H1 (cell line): ENCODE data around the gene BRD1. TPM values are rescaled to one million over a fixed set of nuclear protein-coding genes. Genes with fewer than 3 reads are reported as not detected.

Experiments
- CTCF ChIA-PET: fragments of 300-600 bp; sonication (Branson Sonifier 250); formaldehyde crosslinking; loops from one replicate; lab custom pipeline; 2021; ENCODE audit not compliant: partially characterized antibody; lab: Charles Lee
- POLR2A ChIA-PET: fragments of 300-600 bp; sonication (Branson Sonifier 250); formaldehyde crosslinking; loops from one replicate; lab custom pipeline; 2021; ENCODE audit warnings: inconsistent platforms; ENCODE audit not compliant: partially characterized antibody; lab: Charles Lee
- DNase-seq, 2 experiments: peaks; one replicate each; pipeline versions ENCODE4 v3.0.0 to v3.0.0-alpha.2; 2010 to 2022; ENCODE audit warnings: low spot score in 2 of 2, low read depth in 1 of 2, mixed read lengths in 1 of 2
- FAIRE-seq: peaks from 2 replicates; lab custom pipeline; 2011; peaks lifted over from hg19 to GRCh38; lab: Jason Lieb, UNC
- H2AFZ ChIP-seq: 2 replicates; pipeline ENCODE4 v1.8.1; 2012; ENCODE audit warnings: low read length, inconsistent platforms
- H2AK5ac ChIP-seq: 2 replicates; pipeline ENCODE4 v1.6.1; 2013; ENCODE audit warnings: low read depth, low read length
- H2BK120ac ChIP-seq: replicated peaks from 2 replicates; pipeline ENCODE3; 2013; ENCODE audit warnings: low read depth, low read length, inconsistent platforms
- H2BK12ac ChIP-seq: 2 replicates; pipeline ENCODE4 v1.6.1; 2013; ENCODE audit warnings: low read depth, low read length
- H2BK15ac ChIP-seq: 2 replicates; pipeline ENCODE4 v1.6.1; 2013; ENCODE audit warnings: low read length
- H2BK20ac ChIP-seq: 2 replicates; pipeline ENCODE4 v1.6.1; 2013; ENCODE audit warnings: low read length
- H2BK5ac ChIP-seq: 2 replicates; pipeline ENCODE4 v1.6.1; 2013; ENCODE audit warnings: low read depth, low read length
- H3K14ac ChIP-seq: 2 replicates; pipeline ENCODE4 v1.6.1; 2013; ENCODE audit warnings: inconsistent platforms; ENCODE audit not compliant: insufficient read length
- H3K18ac ChIP-seq: 2 replicates; pipeline ENCODE4 v1.6.1; 2013; ENCODE audit warnings: low read length; ENCODE audit errors: extremely low read depth
- H3K23ac ChIP-seq: 2 replicates; pipeline ENCODE4 v1.6.1; 2013; ENCODE audit warnings: inconsistent platforms; ENCODE audit not compliant: insufficient read length
- H3K23me2 ChIP-seq: 2 replicates; pipeline ENCODE4 v1.6.1; 2013; ENCODE audit warnings: low read depth, low read length
- H3K27ac ChIP-seq: 2 replicates; pipeline ENCODE4 v1.6.1; 2011; ENCODE audit warnings: low read depth, low read length, inconsistent platforms
- H3K27me3 ChIP-seq, 4 experiments: replicated peaks in 1 of 4; 1 replicate in 1 of 4; 2 replicates in 3 of 4; pipeline versions ENCODE4 v1.6.1 to v1.8.1; 2011 to 2013; ENCODE audit warnings: low read length in 3 of 4, mild to moderate bottlenecking in 3 of 4, inconsistent platforms in 2 of 4, mixed read lengths in 2 of 4, moderate library complexity in 1 of 4; ENCODE audit not compliant: control insufficient read depth in 3 of 4, insufficient read depth in 3 of 4; ENCODE audit errors: extremely low read depth in 1 of 4
- H3K36me3 ChIP-seq, 4 experiments: 2 replicates each; pipeline versions ENCODE4 v1.6.1 to v1.8.1; 2011 to 2013; ENCODE audit warnings: mild to moderate bottlenecking in 4 of 4, low read length in 3 of 4, moderate library complexity in 2 of 4, control low read depth in 1 of 4, inconsistent platforms in 1 of 4; ENCODE audit not compliant: insufficient read depth in 4 of 4, control insufficient read depth in 2 of 4
- H3K4ac ChIP-seq: replicated peaks from 2 replicates; pipeline ENCODE3; 2013; ENCODE audit warnings: low read length, low read depth, mixed read lengths, inconsistent platforms; ENCODE audit not compliant: insufficient read length
- H3K4me1 ChIP-seq, 4 experiments: replicated peaks in 1 of 4; 1 replicate in 1 of 4; 2 replicates in 3 of 4; pipeline versions ENCODE4 v1.6.1 to v1.8.1; 2011 to 2013; ENCODE audit warnings: low read length in 3 of 4, inconsistent platforms in 2 of 4, mixed read lengths in 1 of 4; ENCODE audit not compliant: insufficient read depth in 4 of 4, control insufficient read depth in 3 of 4
- H3K4me2 ChIP-seq, 2 experiments: 2 replicates each; pipeline versions ENCODE4 v1.6.1 to v1.8.1; 2011 to 2013; ENCODE audit warnings: low read depth in 2 of 2, low read length in 2 of 2, control low read depth in 1 of 2, inconsistent platforms in 1 of 2, mild to moderate bottlenecking in 1 of 2; ENCODE audit not compliant: insufficient read depth in 1 of 2
- H3K4me3 ChIP-seq, 4 experiments: fragments of 200-600, 300-600 bp in 1 of 4; sonication (generic), shearing (Covaris generic), sonication (Bioruptor Twin) in 1 of 4; 2 replicates each; pipeline versions ENCODE4 v1.5.1 to v1.8.1; 2011 to 2016; ENCODE audit warnings: low read length in 4 of 4, low read depth in 3 of 4, control low read depth in 2 of 4, inconsistent platforms in 2 of 4, mild to moderate bottlenecking in 2 of 4, mixed read lengths in 1 of 4, moderate library complexity in 1 of 4; ENCODE audit not compliant: insufficient read depth in 2 of 4; ENCODE audit errors: extremely low read depth in 1 of 4
- H3K56ac ChIP-seq: replicated peaks from 2 replicates; pipeline ENCODE3; 2013; ENCODE audit warnings: low read depth, mild to moderate bottlenecking, mixed read lengths, low read length, inconsistent platforms; ENCODE audit not compliant: insufficient read length
- H3K79me1 ChIP-seq: 2 replicates; pipeline ENCODE4 v1.6.1; 2013; ENCODE audit warnings: low read depth, low read length, control low read depth
- H3K79me2 ChIP-seq, 2 experiments: 2 replicates each; pipeline versions ENCODE4 v1.6.1 to v1.8.1; 2012 to 2013; ENCODE audit warnings: low read length in 2 of 2, mild to moderate bottlenecking in 2 of 2, inconsistent platforms in 1 of 2; ENCODE audit not compliant: insufficient read depth in 2 of 2, control insufficient read depth in 1 of 2
- H3K9ac ChIP-seq, 4 experiments: replicated peaks in 1 of 4; 1 replicate in 1 of 4; 2 replicates in 3 of 4; pipeline versions ENCODE4 v1.6.1 to v1.8.1; 2011 to 2013; ENCODE audit warnings: low read depth in 3 of 4, low read length in 3 of 4, control low read depth in 2 of 4, mild to moderate bottlenecking in 2 of 4, moderate library complexity in 2 of 4, inconsistent platforms in 1 of 4; ENCODE audit errors: extremely low read depth in 1 of 4
- H3K9me3 ChIP-seq, 2 experiments: 2 replicates each; pipeline versions ENCODE4 v1.6.1 to v1.8.1; 2012 to 2013; ENCODE audit warnings: mild to moderate bottlenecking in 2 of 2, moderate library complexity in 2 of 2, control low read depth in 1 of 2, inconsistent platforms in 1 of 2, low read depth in 1 of 2, low read length in 1 of 2, mixed read lengths in 1 of 2; ENCODE audit not compliant: insufficient read depth in 2 of 2
- H4K20me1 ChIP-seq, 2 experiments: replicated peaks in 1 of 2; 2 replicates each; pipeline versions ENCODE3 to v1.8.1; 2011 to 2013; ENCODE audit warnings: inconsistent platforms in 2 of 2, low read length in 2 of 2, mild to moderate bottlenecking in 1 of 2; ENCODE audit not compliant: insufficient read depth in 2 of 2, control insufficient read depth in 1 of 2
- H4K5ac ChIP-seq: 2 replicates; pipeline ENCODE4 v1.6.1; 2013; ENCODE audit warnings: low read length, low read depth, mixed read lengths, inconsistent platforms; ENCODE audit not compliant: insufficient read length
- H4K8ac ChIP-seq: 2 replicates; pipeline ENCODE4 v1.8.0; 2013; ENCODE audit warnings: mild to moderate bottlenecking, moderate library complexity, low read length, inconsistent platforms; ENCODE audit not compliant: insufficient read depth; ENCODE audit errors: extremely low read depth
- H4K91ac ChIP-seq: replicated peaks from 2 replicates; pipeline ENCODE3; 2013; ENCODE audit warnings: low read length, mixed read lengths, inconsistent platforms; ENCODE audit not compliant: insufficient read length
- CHD1 ChIP-seq: IDR thresholded peaks from 2 replicates; pipeline ENCODE4 v1.6.1; 2012; ENCODE audit warnings: low read depth, low read length, improper control_type of control experiment
- EGR1 ChIP-seq: IDR thresholded peaks from 2 replicates; pipeline ENCODE4 v1.6.1; 2011; ENCODE audit warnings: low read depth, low read length, borderline replicate concordance
- EP300 ChIP-seq, 2 experiments: IDR thresholded peaks; 1 replicate in 1 of 2; 2 replicates in 1 of 2; pipeline ENCODE4 v1.6.1; 2011 to 2012; ENCODE audit warnings: low read depth in 2 of 2, low read length in 2 of 2, mild to moderate bottlenecking in 2 of 2, borderline replicate concordance in 1 of 2, inconsistent platforms in 1 of 2, moderate library complexity in 1 of 2
- POLR2AphosphoS5 ChIP-seq: IDR thresholded peaks from 2 replicates; pipeline ENCODE4 v1.6.1; 2011; ENCODE audit warnings: low read depth, low read length
- RXRA ChIP-seq: IDR thresholded peaks from 2 replicates; pipeline ENCODE4 v1.6.1; 2011; ENCODE audit warnings: low read depth, mild to moderate bottlenecking, low read length, moderate library complexity; ENCODE audit not compliant: insufficient read depth
- SAP30 ChIP-seq: fragments of 300-600 bp; sonication (generic); IDR thresholded peaks from 2 replicates; pipeline ENCODE4 v1.7.1; 2012; ENCODE audit warnings: low read length, moderate library complexity, mild to moderate bottlenecking, inconsistent platforms; ENCODE audit not compliant: insufficient read depth, insufficient replicate concordance
- SP1 ChIP-seq: IDR thresholded peaks from 2 replicates; pipeline ENCODE4 v1.6.1; 2011; ENCODE audit warnings: low read depth, low read length
- TEAD4 ChIP-seq: IDR thresholded peaks from 2 replicates; pipeline ENCODE4 v1.6.1; 2012; ENCODE audit warnings: low read depth, low read length, inconsistent platforms, mixed read lengths
- WGBS, 2 experiments: shearing (Covaris generic) in 1 of 2; methylation state at CpG; one replicate each; pipeline versions ENCODE4 v1.1.6 to v1.1.7; 2013 to 2015; ENCODE audit warnings: low lambda C conversion rate in 2 of 2, mixed read lengths in 2 of 2, inconsistent platforms in 1 of 2, low coverage in 1 of 2, missing lambda C conversion rate in 1 of 2; ENCODE audit not compliant: insufficient replicate concordance in 2 of 2, insufficient coverage in 1 of 2, insufficient read length in 1 of 2; ENCODE audit errors: extremely low coverage in 1 of 2, missing lambda C conversion rate in 1 of 2; 5-methylcytosine and 5-hydroxymethylcytosine counted together
- polyA plus RNA-seq, 7 experiments: library from polyadenylated mRNA; depleted of rRNA in 3 of 7; stranded (reverse) in 5 of 7; unstranded in 2 of 7; fragments of >200 nt in 5 of 7; fragments of 200-250 nt in 2 of 7; gene quantifications; 1 replicate in 5 of 7; 2 replicates in 1 of 7; 4 replicates in 1 of 7; pipeline versions ENCODE4 v1.2.1 to v1.2.3, GENCODE V29; 2011 to 2013; ENCODE audit warnings: missing spikeins in 2 of 7, mixed read lengths in 2 of 7
- total RNA-seq: library from RNA; stranded (reverse); fragmentation: NEBNext Ultra II Directional; extraction: Animal tissue kit (Norgen Biotek cat#: 25700); gene quantifications from 2 replicates; pipeline ENCODE4 v1.2.1, GENCODE V29; 2021

BRD1 gene
- total and polyA plus RNA-seq, 2 of the 8 experiments (the other 6 are each of a cell fraction or from before 2014, with no cell fraction given): 6.8 to 34.0 TPM

DNA sequence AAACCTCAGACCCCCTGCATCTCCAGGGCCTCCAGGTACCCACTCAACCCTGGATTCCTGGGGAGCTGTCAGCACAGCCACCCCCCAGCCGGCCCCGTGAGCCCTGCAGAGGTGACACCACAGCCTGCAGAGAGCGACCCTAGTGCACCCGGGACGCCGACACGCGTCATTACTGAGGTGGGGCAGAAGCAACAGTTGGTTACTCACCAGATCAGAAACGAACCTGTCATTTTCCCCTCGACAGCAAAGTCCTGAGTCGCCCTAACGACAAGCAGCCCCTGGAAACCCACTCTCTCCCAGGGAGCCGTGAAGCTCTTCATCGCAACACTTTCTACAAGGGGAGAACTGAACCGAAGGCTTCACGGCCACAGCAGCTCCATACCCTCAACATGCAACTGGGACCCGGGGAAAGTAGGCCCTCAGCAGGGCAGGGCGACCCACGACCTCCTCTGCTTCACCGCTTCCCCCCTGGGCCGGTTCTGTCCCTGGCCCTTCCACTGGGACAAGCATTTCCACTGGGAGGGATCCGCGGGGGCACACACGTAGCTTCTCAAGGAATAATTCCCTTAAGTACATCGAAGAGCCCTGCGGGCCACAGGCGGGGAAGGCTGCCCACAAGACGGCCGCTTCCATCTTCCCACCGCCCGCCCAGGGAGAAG is 1.6 kb downstream of the BRD1 start:
- POLR2A ChIA-PET: interaction anchor here (0.6 to 1.7 kb wide), 10 partner anchors 10 to 159 kb away, joined by 3 to 6 read pairs (median 4); no protein-coding TSS in a partner anchor
- Histone ChIP-seq H2BK15ac (no peak overlapping the region), H2BK20ac (no peak overlapping the region), H2BK5ac (no peak overlapping the region), H4K20me1 (peaks cover 38 to 41% of the 10 kb centered on the region in 2 experiments), H3K9me3 (peaks cover 14 to 15% of the 10 kb centered on the region in 2 experiments)
- 50% methylated on average over 31 of the region's 31 CpGs; no CpG with 5 or more reads in 1 of the 2 experiments for WGBS, 2 experiments
- TF ChIP-seq CHD1: no peak
- no peak for TF ChIP-seq EGR1
- TF ChIP-seq RXRA: no peak
- no peak for TF ChIP-seq SP1
- TF ChIP-seq TEAD4: no peak
- TF ChIP-seq EP300 (IDR thresholded peaks at IDR 0.05; ENCODE audit: borderline replicate concordance in 1 of 2, low read depth in 2 of 2, low read length in 2 of 2): no peak
- no peak for TF ChIP-seq POLR2AphosphoS5
- no peak for TF ChIP-seq SAP30
- TF ChIP-seq, all 59 proteins: peak for 0
- peaks cover 20 to 58% of the 10 kb centered on the region in 2 experiments for H3K79me2 ChIP-seq
- DNase-seq (no peak), FAIRE-seq (no peak)
- peak overlapping the region; percentile 66 to 87 (median 70) for H3K4me3 ChIP-seq
- H3K36me3 ChIP-seq: peaks cover 13 to 32% (median 17%) of the 10 kb centered on the region in 4 experiments
- H2BK120ac ChIP-seq: no peak overlapping the region
- peak overlapping the region; percentile 38 to 69 (median 49); a peak in 6 of 7 replicates for H3K9ac ChIP-seq
- H3K18ac ChIP-seq: no peak overlapping the region
- no peak overlapping the region for H3K27ac ChIP-seq
- no peak overlapping the region for H4K5ac ChIP-seq
- peak overlapping the region; percentile 90 to 94 for H3K4me2 ChIP-seq
- H2AK5ac ChIP-seq: peak overlapping the region; percentile 39; the same call in 1 of the 2 replicates
- H2BK12ac ChIP-seq: no peak overlapping the region
- no peak overlapping the region for H4K91ac ChIP-seq
- H3K23me2 ChIP-seq: peaks cover 9% of the 10 kb centered on the region; the same call in 1 of the 2 replicates
- H3K23ac ChIP-seq: no peak overlapping the region
- H4K8ac ChIP-seq: no peak overlapping the region
- H3K79me1 ChIP-seq: peaks cover 24% of the 10 kb centered on the region
- H2AFZ ChIP-seq: no peak overlapping the region
- peaks cover 0 to 9% (median 7%) of the 10 kb centered on the region in 4 experiments; a peak in 5 of 7 replicates for H3K4me1 ChIP-seq
- H3K4ac ChIP-seq: no peak overlapping the region
- no peak overlapping the region for H3K56ac ChIP-seq
- H3K14ac ChIP-seq: no peak overlapping the region
- H3K27me3 ChIP-seq: no peaks in the 10 kb centered on the region; a peak in 1 of 7 replicates
- CTCF ChIA-PET: interaction anchor here (0.6 kb wide), 1 partner anchor 86 kb away, joined by 3 read pairs; no protein-coding TSS in a partner anchor
